ENCODE results near the gene MYBPC3. TPM values are rescaled to one million over a fixed set of nuclear protein-coding genes. Genes with fewer than 3 reads are reported as not detected.

Gene MYBPC3
- total and polyA plus RNA-seq, 10 of the 15 experiments (the other 5 are each of a cell fraction or from before 2014, with no cell fraction given): 0.03 to 0.08 (median 0.03) TPM; not detected in 7

- TF ChIP-seq, protein P1, sequence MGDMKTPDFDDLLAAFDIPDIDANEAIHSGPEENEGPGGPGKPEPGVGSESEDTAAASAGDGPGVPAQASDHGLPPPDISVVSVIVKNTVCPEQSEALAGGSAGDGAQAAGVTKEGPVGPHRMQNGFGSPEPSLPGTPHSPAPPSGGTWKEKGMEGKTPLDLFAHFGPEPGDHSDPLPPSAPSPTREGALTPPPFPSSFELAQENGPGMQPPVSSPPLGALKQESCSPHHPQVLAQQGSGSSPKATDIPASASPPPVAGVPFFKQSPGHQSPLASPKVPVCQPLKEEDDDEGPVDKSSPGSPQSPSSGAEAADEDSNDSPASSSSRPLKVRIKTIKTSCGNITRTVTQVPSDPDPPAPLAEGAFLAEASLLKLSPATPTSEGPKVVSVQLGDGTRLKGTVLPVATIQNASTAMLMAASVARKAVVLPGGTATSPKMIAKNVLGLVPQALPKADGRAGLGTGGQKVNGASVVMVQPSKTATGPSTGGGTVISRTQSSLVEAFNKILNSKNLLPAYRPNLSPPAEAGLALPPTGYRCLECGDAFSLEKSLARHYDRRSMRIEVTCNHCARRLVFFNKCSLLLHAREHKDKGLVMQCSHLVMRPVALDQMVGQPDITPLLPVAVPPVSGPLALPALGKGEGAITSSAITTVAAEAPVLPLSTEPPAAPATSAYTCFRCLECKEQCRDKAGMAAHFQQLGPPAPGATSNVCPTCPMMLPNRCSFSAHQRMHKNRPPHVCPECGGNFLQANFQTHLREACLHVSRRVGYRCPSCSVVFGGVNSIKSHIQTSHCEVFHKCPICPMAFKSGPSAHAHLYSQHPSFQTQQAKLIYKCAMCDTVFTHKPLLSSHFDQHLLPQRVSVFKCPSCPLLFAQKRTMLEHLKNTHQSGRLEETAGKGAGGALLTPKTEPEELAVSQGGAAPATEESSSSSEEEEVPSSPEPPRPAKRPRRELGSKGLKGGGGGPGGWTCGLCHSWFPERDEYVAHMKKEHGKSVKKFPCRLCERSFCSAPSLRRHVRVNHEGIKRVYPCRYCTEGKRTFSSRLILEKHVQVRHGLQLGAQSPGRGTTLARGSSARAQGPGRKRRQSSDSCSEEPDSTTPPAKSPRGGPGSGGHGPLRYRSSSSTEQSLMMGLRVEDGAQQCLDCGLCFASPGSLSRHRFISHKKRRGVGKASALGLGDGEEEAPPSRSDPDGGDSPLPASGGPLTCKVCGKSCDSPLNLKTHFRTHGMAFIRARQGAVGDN (IDR thresholded peaks at IDR 0.05): peak; percentile 97
- no peak for TF ChIP-seq RB1 (IDR thresholded peaks at IDR 0.05; ENCODE audit: borderline replicate concordance)
- no peak for TF ChIP-seq BRCA1 (IDR thresholded peaks at IDR 0.05; ENCODE audit: low read depth, low read length)
- TF ChIP-seq, protein P2, sequence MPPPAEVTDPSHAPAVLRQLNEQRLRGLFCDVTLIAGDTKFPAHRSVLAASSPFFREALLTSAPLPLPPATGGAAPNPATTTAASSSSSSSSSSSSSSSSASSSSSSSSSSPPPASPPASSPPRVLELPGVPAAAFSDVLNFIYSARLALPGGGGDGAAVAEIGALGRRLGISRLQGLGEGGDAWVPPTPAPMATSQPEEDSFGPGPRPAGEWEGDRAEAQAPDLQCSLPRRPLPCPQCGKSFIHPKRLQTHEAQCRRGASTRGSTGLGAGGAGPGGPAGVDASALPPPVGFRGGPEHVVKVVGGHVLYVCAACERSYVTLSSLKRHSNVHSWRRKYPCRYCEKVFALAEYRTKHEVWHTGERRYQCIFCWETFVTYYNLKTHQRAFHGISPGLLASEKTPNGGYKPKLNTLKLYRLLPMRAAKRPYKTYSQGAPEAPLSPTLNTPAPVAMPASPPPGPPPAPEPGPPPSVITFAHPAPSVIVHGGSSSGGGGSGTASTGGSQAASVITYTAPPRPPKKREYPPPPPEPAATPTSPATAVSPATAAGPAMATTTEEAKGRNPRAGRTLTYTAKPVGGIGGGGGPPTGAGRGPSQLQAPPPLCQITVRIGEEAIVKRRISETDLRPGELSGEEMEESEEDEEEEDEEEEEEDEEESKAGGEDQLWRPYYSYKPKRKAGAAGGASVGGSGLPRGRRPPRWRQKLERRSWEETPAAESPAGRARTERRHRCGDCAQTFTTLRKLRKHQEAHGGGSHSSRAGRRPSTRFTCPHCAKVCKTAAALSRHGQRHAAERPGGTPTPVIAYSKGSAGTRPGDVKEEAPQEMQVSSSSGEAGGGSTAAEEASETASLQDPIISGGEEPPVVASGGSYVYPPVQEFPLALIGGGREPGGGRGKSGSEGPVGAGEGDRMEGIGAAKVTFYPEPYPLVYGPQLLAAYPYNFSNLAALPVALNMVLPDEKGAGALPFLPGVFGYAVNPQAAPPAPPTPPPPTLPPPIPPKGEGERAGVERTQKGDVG (CRISPR knock-in tag; IDR thresholded peaks at IDR 0.05): peak; percentile 63; the same call in 1 of the 2 replicates
- TF ChIP-seq TARDBP (IDR thresholded peaks at IDR 0.05; ENCODE audit: borderline replicate concordance): peak; percentile 70; the same call in 1 of the 2 replicates
- TF ChIP-seq IRF5 (IDR thresholded peaks at IDR 0.05; ENCODE audit: borderline replicate concordance): no peak
- peak; percentile 69 for TF ChIP-seq MAX (IDR thresholded peaks at IDR 0.05; ENCODE audit: low read depth, low read length)
- TF ChIP-seq SPI1 (IDR thresholded peaks at IDR 0.05; ENCODE audit: borderline replicate concordance, insufficient read depth, low read depth, low read length): peak; percentile 93
- peak; percentile 61; the same call in 1 of the 2 replicates for TF ChIP-seq TCF12 (IDR thresholded peaks at IDR 0.05; ENCODE audit: low read depth, low read length)
- TF ChIP-seq POU2F2 (IDR thresholded peaks at IDR 0.05; ENCODE audit: borderline replicate concordance, low read depth, low read length): peak; percentile 57; the same call in 1 of the 3 replicates
- TF ChIP-seq ATF2 (IDR thresholded peaks at IDR 0.05; ENCODE audit: low read length): no peak
- TF ChIP-seq NBN (IDR thresholded peaks at IDR 0.05): 0 out of 2 replicates have a peak, but pooled peaks have one; percentile 62
- TF ChIP-seq DPF2 (IDR thresholded peaks at IDR 0.05): peak; percentile 69; the same call in 1 of the 2 replicates
- no peak for TF ChIP-seq ZNF24 (IDR thresholded peaks at IDR 0.05)
- peak; percentile 65; the same call in 1 of the 2 replicates for TF ChIP-seq PAX5 (IDR thresholded peaks at IDR 0.05; ENCODE audit: borderline replicate concordance, low read depth, low read length)
- no peak for TF ChIP-seq MYB (IDR thresholded peaks at IDR 0.05; ENCODE audit: borderline replicate concordance, low read depth, low read length)
- TF ChIP-seq USF2 (IDR thresholded peaks at IDR 0.05; ENCODE audit: borderline replicate concordance, low read depth, low read length): no peak
These were observed 42.1 kb upstream of the MYBPC3 start (continued) for GRCh38 chr11:47394322-47395222.

All from GM12878 (cell line).